OCI-LY7 (cell line): ENCODE data around the gene ANO6. TPM values are rescaled to one million over a fixed set of nuclear protein-coding genes. Genes with fewer than 3 reads are reported as not detected.

ENCODE experiments used
- small RNA-seq: library from RNA; depleted of rRNA; stranded (forward); fragments of <200 nt; gene quantifications from one replicate; pipeline ENCODE3, GENCODE V24; 2014
- total RNA-seq, 2 experiments: library from RNA; depleted of rRNA in 1 of 2; stranded (reverse); fragments of >200 nt in 1 of 2; shearing (Covaris generic) in 1 of 2; gene quantifications; 2 replicates each; pipeline ENCODE4 v1.2.3, GENCODE V29; 2014 to 2022

Gene ANO6
- total RNA-seq, 2 experiments from 2014 or later = 15.0 to 17.7 TPM

Small RNA genes within 50 kb of the gene (small RNA-seq; reads per million reads assigned to genes)
- gene AC009248.2 = not detected

Other genes with a start within 250 kb of the ANO6 start
- not detected in 2 replicates for gene DBX2, start 165.0 kb upstream of the ANO6 start, total RNA-seq (2014; rRNA removed; shearing (Covaris generic))
- gene DBX2, start 165.0 kb upstream of the ANO6 start, total RNA-seq (2022) = not detected in 2 replicates